HG03378 (cell line): ENCODE data around the gene OOSP1.
"Not testable (repeated sequence)": the region's sequence is repeated elsewhere in the genome, so short reads cannot be mapped to it uniquely, and the experiment has no call there.

Source experiments
- ATAC-seq: cut with Tn5 transposase; IDR thresholded peaks from one replicate; pipeline ENCODE4 v1.9.1; 2021; ENCODE audit warnings: mild to moderate bottlenecking, moderate library complexity; ENCODE audit not compliant: unreplicated experiment

The OOSP1 gene, protein sequence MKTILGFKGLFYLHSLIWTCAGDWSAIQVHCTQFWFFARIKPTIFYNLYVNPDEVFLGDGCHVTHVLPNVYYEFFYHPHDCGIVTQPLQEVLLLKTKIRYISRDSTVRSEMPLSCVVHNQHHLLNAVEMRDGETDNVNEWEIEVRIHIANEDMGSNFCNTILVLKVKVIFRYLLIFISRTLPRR

DNA sequence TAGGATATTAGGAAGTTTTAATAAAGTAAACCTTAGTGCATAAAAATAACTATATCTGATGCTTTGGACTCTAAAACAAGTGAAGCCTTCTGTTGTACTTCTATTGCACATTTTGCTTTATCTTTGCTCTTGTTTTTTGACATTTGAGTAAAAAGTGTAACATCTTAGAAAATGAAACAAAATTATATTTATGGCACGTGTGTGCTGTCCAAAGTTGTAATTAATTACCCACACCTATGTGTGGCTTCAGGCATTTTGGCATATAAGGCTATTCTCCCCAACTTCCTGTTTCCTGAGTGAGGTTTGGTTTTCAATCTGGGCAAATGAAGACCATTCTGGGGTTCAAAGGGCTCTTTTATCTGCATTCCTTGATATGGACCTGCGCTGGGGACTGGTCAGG is at the start of gene OOSP1:
Gene OOSP1 (plus strand): TSS at position 301 of the 400 bp plus-strand sequence. CDS start 23 bp downstream, at position 324.
- ATAC-seq = no peak

DNA sequence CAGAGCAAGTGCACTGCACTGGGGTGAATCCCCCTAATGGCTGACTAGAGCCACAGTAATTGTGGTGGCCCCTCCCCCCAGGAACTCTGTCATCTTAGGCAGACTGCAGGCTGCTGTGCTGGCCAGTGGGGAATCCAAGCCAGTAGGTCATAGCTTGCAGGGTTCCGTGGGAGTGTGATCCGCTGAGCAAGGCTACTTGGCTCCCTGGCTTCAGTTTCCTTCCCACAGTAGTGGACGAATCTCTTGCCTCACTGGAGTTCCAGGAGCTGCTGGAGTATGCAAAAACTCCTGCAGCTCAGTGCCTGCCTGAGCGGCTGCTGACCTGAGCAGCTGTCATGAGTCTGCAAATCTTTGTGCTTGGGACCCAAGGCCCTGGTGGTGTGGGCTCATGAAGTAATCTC is 46.5 kb upstream of the OOSP1 start:
- ATAC-seq = no peak

DNA sequence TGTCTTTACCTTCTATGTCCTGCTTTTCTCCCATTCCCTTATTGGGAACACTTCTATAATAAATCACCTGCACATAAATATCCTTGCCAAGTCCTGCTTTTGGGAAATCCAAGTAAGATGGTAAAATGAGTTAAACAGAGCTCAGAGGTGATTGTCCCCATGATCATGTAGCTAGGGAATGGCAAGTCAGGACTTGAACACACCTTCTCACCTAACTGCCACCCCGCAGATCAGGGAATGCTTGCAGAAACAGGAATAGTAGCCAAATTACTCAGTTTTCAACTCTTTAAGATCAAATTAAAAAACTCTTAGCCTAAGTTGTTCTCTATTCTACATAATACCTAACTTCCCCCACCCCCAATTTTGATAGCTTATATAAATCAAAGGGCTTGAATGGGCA is 43.6 kb upstream of the OOSP1 start:
- no peak for ATAC-seq

DNA sequence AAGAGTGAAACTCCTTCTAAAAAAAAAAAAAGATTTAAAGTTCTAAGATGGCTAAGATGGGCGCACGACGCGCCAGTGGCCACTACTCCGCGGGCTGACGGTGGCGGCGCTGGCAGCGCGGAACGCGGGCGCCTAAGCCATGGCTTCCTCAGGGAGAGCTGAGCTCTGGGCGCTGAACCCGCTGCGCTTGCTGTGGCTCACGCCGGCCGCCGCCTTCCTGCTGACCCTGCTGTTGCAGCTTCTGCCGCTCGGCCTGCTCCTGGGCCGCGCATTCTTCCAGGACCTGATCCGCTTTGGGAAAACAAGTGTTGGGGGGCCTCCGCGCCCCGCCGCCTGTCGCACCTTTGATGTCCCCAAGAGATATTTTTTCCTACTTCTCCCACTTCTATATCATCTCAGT is 40.2 kb upstream of the OOSP1 start:
- ATAC-seq = no peak

DNA sequence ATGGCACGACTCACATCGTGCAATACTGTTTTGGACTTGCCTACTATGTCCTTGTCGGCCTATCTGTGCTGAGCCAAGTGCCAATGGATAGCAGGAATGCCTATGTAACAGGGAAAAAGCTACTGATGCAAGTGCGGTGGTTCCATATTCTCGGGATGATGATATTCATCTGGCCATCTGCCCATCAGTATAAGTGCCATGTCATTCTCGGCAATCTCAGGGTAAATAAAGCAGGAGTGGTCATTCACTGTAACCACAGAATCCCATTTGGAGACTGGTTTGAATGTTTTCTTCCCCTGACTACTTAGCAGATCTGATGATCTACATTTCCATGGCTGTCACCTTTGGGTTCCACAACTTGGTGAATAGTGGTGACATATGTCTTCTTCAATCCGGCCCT is 39.6 kb upstream of the OOSP1 start:
- ATAC-seq = no peak

DNA sequence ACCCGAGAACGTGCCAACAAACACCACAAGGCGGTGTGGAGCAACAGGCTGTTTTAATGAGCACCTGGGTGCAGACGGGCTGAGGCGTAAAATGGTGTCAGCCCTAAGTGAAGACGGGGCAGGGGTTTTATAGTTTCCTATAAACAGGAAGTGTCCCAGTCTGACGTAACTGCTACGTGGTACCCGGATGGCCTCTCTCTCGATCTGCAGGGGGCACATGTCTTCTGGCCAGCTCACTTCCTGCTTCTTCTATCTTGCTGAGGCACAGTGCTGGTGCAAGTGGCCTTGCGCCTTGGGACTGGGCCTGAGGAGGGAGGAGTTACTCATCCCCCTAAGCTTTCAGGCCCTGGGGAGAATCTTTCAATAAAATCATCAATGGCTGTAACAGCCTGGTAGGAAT is 38.7 kb upstream of the OOSP1 start:
- ATAC-seq = no peak

DNA sequence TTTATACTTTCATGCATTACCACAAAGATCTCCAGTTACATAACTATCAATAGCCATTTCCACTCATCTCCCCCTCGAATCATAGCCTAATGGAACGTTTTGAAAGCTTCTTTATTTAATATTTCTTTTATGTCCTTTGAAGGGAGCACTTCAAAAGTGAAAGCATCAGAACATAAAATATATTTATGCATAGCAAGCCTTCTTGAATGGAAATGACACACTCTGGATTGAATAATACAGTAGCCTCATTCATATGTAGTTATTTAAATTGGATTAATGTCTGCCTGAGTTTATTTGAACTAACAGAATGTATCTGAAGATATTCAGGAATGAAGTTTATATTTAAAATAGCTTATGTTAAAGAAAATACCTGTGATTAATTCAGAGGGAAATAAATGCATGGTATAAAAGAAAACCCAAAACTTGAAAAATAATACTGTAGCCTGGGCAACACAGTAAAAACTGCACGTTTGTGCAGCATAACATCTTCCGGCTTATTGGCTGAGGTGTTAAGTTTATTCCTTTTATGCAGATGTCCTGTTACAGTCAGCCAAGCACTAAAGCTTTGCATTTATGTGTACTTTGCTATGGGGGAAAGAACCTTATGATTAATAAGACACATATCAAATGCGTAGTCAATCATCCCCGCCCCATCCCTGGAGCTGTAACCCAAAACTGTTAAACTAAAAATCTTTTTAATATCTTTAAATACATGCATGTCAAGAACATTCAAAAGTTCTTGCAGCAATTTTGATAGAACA is 37.7 kb upstream of the OOSP1 start:
- ATAC-seq = no peak

DNA sequence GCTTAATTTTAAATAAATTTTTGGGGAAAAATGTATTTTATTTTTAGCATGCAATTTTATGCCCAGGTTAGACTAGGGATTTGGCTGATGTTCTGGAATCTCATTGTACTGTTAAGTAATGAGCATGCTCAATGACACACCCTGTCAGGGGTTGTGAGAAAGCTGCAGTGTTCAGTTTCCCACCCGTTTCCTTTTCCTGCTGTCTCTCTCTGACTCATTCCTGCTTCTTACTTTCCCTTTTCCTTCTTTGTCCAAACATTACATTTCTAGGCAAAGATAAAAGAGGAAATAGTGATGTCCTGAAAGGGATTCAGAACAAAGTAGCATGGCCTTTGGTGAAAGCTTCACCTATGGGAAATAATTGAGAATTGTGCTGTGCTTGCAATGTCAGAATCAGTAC is 36.9 kb upstream of the OOSP1 start:
- no peak for ATAC-seq

DNA sequence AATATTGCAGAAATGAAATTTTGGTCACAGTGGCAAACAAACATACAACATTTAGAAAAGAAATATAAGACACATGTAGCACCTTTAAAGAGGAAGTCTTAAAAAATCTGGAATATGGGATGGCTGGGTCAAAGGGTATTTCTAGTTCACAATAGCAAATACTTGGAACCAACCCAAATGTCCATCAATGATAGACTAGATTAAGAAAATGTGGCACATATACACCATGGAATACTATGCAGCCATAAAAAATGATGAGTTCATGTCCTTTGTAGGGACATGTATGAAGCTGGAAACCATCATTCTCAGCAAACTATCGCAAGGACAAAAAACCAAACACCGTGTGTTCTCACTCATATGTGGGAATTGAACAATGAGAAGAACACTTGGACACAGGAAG is 34.7 kb upstream of the OOSP1 start:
- not testable (repeated sequence) for ATAC-seq

DNA sequence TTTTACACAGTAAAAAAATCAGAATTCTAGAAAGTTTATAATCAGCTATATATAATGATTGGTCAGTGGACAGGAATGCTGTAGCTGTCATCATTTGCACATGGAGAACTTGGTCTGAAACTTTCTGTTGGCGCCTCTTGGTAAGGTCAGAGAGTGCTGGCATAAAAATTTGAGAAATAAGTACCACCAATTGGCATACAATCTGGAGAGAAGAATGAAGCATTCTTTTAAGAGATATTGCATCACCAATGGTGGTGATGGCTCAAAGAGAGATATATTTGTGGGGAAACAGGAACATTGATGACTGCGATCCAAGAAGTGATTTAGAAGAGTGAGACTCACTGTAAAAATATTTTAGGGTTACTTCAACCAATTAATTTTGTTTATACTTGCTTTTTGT is 19.8 kb upstream of the OOSP1 start:
- ATAC-seq = no peak

DNA sequence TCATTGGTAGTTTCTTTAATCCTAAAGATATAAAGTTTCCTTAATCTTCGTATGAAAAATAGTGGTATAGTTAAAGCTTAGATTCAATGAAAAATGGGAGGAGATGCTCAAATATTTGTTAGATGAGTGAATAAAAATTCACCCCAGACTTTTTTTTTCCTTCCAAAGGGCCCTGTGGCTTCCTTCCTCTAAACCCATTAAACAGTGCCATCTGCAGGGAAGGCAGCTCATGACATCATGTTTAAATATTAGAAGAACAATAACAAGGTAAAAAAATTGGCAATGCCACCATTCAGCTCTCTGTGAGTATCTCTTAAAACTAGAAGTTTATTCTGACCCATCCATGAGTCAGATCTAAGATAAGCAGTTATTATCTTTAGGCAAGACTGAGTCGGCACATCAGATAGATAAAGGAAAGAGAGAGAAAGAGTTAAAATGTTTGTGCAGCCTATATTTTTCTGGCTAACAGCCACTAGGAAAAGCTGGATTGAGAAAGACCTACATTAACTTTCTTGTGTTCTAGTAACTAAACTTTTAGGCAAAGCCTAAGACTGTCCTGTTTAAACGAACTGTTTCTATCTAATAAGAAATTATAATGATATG is 19.1 kb upstream of the OOSP1 start:
- no peak for ATAC-seq

DNA sequence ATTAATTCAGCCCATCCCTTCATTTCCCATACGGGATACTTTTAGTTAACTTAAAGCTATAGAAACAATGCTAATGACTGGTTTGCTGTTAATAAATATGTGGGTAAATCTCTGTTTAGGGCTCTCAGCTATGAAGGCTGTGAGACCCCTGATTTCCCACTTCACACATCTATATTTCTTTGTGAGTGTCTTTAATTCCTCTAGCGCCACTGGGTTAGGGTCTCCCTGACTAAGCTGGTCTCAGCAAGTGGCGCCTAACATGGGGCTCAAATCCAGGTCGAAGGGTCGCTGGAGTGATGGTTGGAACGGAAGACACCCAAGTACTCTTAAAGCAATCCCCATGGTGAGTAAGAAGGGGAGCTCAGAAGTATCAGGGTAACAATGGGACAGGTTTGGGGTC is 14.4 kb upstream of the OOSP1 start:
- no peak for ATAC-seq

DNA sequence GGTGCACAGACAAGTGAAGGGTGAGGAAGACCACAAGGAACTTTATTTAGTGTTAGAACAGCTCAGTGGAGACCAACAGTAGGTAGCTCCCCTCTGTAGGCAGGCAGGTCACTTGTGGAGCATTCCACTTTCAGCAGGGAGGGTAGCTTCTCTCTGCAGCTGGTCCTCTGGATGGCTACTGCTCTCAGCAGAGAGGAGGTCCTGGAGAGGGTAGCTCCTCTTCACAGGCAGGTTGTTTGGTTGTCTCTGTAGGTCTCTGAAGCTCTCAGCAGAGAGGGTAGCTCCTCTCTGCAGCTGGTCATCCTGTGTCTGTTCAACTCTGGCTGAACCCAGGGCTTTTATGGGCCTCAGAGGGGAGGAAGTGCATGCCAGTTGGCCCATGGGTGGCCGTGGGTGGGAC is 6.5 kb upstream of the OOSP1 start:
- ATAC-seq = no peak

DNA sequence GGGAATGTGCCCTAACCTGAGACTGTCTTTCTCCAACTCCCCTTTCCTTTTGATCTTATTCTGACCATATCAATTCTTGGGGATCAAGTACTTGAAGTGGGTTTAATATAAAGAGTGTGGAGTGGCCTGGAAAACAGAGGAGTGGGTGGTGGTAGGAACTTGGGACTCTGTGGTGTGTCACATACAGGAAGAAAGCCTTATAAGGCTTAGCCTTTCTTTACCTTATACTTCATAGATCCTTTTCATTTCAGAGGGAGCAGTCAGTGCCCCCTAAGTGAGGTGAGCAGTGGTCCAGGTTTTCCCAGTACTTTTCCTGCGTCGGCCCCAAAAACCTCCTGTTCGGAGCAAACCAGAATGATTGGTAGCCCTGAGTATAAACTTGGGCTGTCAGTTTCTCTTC is 486 bp downstream of the OOSP1 start:
- ATAC-seq = no peak

DNA sequence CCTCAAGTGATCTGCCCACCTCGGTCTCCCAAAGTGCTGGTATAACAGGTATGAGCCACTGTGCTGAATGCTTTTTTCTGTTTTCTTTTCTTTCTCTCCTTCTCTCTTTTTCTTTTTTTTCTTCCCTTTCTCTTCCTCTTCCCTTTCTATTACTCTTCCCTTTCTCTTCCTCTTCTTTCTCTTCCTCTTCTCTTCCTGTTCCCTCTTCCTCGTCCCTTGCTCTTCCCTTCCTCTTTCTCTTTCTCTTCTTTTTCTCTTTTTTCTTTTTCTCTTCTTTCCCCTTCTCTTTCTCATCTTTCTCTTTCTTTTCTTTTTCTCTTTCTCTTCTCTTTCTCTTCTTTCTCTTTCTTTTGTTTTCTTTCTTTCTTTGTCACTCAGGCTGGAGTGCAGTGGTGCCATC is 1.2 kb downstream of the OOSP1 start:
- ATAC-seq = no peak

DNA sequence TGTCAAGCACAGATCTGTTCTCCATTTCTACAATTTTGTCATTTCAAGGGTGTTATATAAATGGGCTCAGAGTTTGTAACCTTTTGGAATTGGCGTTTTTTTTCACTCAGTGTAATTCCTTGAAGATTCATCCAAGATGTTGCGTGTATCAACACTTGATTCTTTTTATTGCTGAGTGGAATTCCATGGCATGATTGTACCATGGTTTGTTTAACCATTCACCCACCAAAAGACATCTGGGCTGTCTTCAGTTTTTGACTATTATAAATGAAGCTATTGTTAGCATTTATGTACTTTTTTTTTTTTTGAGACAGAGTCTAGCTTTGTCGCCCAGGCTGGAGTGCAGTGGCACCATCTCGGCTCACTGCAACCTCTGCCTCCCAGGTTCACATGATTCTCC is 2.9 kb downstream of the OOSP1 start:
- no peak for ATAC-seq

DNA sequence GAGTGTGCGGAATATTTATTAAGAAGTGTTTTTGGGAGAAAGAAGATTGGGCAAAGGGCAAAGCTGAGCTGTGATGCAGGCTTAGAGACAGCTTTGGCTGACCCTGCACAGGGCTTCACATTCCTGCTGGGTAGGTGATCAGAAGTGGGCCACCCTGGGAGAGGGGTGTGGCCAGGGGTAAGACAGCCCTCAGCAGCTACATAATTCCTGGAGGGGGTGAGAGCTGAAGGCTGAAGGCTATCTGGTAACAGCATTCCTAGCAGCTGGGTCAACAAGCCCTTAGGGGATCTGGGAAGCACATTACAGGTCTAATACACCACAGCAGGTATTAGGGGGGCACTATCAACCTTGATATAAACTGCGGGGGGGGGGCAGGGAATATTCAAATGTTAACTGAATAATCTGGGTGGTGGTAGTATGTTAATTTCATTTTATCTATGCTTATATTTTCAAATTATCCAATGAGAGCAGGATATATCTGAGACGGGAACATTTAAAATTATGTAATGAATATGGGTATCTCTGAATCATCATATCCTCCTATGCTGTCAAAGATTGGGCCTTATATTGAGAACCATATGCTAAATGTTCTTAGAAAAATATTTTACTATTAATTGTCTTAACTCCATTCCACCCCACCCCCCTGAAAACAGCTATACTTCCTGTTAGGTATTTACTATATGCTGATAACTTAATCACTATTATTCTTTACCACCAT is 5.9 kb downstream of the OOSP1 start:
- no peak for ATAC-seq

DNA sequence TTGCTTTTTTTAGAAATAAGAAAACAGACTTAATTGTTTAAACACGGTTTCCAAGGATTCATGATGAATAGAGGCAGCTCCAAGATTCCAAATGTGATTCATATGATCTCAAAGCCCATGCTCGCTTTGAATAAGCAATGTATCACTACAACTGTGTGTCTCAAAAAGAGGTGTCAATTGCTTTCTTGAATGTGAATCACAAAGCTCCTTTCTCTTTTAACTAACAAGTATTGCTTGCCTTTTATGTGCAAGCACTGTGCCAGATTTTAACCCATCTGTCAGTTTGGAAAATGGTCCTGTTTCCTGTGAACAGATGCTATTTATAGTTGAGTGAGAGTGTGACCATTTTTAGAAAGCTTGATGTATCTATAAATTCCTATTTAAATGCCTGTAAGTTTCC is 6.5 kb downstream of the OOSP1 start:
- no peak for ATAC-seq

DNA sequence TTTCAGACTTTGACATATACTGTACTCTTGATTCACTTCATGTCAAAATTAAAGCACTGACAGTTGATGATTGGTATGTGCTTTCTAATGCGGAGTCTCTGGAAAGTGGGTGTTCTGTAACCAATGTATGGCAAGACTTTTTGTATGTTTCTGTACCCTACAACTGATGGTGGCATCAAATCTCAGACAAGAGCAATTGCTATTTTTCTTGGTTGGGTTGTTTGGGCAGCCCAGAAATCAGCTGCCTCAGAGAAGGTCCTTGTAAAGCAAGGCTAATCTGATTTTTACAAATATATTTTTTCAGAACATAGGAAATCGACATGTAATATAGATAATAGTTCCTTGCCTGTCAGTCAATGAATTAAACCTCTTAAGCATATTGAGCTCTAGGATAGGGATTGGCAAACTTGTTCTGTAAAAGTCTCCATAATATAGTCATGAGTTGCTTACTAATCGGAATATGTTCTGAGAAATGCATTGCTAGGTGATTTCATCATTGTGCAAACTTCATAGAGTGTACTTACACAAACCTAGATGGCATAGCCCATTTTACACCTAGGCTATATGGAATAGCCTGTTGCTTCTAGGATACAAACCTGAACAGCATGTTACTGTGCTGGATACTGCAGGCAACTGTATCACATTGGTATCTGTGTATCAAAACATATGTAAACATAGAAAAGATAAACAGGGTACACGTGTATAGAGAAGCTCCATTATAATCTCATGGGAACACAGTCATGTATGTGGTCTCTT is 15.4 kb downstream of the OOSP1 start:
- ATAC-seq = no peak

DNA sequence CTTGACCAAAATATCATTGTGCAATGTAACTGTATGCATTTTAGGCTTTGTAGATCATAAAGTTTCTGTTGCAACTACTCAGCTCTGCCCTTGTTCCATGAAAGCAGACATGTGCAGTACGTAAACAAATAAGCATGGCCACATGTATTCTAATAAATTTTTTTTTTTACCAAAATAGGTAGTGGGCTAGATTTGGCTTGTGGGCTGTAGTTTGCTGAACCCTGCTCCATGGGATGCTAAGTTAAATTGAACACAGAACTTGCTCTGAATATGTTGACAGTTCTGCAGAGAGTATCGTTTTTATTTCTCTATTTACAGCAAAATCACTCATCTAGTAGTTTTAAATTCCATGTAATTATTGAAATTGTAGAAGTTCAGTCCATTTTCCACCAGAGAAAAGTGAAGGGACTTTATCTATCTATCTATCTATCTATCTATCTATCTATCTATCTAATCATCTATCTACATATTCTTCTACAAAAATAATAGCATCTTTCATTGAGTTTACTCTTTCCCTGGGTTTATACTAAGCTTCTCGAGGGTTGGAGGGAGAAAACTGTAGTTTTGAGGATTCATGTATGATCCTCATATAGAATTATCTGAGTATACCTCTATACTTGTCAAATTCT is 16.1 kb downstream of the OOSP1 start:
- ATAC-seq = no peak

DNA sequence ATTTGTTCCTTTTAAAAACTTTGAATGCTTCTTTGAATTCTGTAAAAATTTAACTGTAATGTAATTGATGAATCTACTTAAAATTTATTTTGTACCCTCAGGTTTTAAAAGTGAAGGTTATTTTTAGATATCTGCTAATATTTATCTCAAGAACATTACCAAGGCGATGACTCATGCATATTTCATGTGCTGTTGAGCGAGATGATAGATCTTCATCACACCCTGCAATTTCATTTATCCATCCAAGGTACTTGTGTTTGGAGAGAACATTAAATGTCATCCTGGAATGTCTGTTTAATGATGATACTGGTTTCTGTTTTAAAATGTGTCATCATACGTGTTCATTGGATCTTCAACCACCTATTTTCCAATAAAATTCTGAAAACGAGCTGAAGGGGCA is 18.9 kb downstream of the OOSP1 start:
- ATAC-seq = no peak
